Tibial artery (tissue), 4 donors: ENCODE data around the gene KLHL35.

Source experiments
- DNase-seq, 2 donors: peaks; one replicate each; pipeline ENCODE4 v3.0.0-alpha.2; 2019
- H3K27ac ChIP-seq, 2 donors: fragments of 200-600 bp; sonication (generic) in 1 of 2; 1 replicate in 1 of 2; 2 replicates in 1 of 2; pipeline ENCODE4 v1.5.1; 2018 to 2019; ENCODE audit warnings: mild to moderate bottlenecking in 1 of 2
- H3K27me3 ChIP-seq, 2 donors: fragments of 200-600 bp; sonication (generic) in 1 of 2; one replicate each; pipeline versions ENCODE4 v1.5.1 to v1.6.0; 2016 to 2019
- H3K36me3 ChIP-seq, 3 donors: fragments of 200-600 bp; sonication (generic) in 2 of 3; one replicate each; pipeline ENCODE4 v1.5.1; 2016 to 2019; ENCODE audit warnings: mild to moderate bottlenecking in 2 of 3
- H3K4me1 ChIP-seq, 4 donors: fragments of 200-600 bp; sonication (generic) in 2 of 4; 1 replicate in 3 of 4; 2 replicates in 1 of 4; pipeline ENCODE4 v1.5.1; 2016 to 2019
- H3K4me3 ChIP-seq, 2 donors: fragments of 200-600 bp; sonication (generic) in 1 of 2; 1 replicate in 1 of 2; 2 replicates in 1 of 2; pipeline ENCODE4 v1.5.1; 2018 to 2019; ENCODE audit warnings: mild to moderate bottlenecking in 2 of 2
- H3K9me3 ChIP-seq, 3 donors: fragments of 200-600 bp; sonication (generic) in 1 of 3; one replicate each; pipeline ENCODE4 v1.5.1; 2016 to 2019
- intact Hi-C: fragments of 100-400 bp; cut with DNase I; formaldehyde crosslinking; loops from one replicate; pipeline ENCODE4 v1.15.0; 2023; ENCODE audit warnings: low total_unique reads
- TF ChIP-seq, protein P1 (sequence below), 2 experiments: fragments of 200-600 bp in 1 of 2; fragments of 450-650 bp in 1 of 2; IDR thresholded peaks; one replicate each; pipeline ENCODE4 v1.5.1; 2017 to 2019; ENCODE audit warnings: antibody characterized with exemption in 2 of 2, mild to moderate bottlenecking in 1 of 2, moderate library complexity in 1 of 2

Gene KLHL35

DNA sequence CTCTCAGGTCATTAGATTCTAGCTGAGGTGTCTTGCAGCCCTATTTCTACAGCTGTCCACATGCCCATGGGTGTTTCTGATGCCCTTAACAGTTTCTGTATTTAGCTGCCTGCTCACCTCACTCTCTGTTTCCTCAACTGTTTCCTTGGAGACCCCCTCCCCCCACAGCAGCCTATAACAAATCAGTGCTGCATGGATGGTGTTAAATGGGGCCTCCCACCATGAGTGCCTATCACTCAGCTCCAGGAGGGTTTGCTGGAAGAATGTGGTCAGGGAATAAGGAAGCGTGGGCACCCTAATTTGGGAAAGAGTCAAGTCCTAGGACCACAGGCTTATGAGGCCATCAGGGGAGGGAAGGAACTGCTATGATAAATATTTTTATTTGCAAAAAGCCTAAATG lies 8.6 kb downstream of the KLHL35 start:
- Histone ChIP-seq H3K9me3 (peaks cover 0 to 3% (median 0%) of the 10 kb centered on the region in 3 donors), H3K36me3 (peaks cover 0 to 27% (median 14%) of the 10 kb centered on the region in 3 donors), H3K4me1 (peaks cover 0 to 22% (median 6%) of the 10 kb centered on the region in 4 donors), H3K27ac (no peak overlapping the region), H3K4me3 (no peak overlapping the region), H3K27me3 (no peaks in the 10 kb centered on the region)
- intact Hi-C loops = no loop called here
- TF ChIP-seq, protein P1, sequence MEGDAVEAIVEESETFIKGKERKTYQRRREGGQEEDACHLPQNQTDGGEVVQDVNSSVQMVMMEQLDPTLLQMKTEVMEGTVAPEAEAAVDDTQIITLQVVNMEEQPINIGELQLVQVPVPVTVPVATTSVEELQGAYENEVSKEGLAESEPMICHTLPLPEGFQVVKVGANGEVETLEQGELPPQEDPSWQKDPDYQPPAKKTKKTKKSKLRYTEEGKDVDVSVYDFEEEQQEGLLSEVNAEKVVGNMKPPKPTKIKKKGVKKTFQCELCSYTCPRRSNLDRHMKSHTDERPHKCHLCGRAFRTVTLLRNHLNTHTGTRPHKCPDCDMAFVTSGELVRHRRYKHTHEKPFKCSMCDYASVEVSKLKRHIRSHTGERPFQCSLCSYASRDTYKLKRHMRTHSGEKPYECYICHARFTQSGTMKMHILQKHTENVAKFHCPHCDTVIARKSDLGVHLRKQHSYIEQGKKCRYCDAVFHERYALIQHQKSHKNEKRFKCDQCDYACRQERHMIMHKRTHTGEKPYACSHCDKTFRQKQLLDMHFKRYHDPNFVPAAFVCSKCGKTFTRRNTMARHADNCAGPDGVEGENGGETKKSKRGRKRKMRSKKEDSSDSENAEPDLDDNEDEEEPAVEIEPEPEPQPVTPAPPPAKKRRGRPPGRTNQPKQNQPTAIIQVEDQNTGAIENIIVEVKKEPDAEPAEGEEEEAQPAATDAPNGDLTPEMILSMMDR (IDR thresholded peaks at IDR 0.05) = no peak
- DNase-seq = no peak

DNA sequence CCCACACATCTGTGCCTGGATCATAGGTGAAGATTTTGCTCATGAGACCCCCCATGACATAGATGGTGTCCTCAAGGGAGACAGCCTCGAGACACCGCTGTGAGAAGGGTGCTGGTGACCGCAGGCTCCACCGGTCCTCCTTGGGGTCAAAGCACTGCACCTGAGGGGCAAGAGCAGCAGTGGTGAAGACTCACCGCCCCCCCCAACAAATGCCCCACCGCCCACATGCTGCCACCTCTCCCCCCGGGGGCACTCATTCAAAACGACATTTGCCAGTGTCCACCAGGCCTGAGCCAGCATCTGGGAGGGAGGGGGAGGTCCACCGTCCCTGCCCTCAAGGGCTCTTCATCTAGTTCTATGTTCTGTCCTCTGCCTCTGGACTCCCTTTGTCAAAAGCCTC lies 9.3 kb downstream of the KLHL35 start:
- no peaks in the 10 kb centered on the region for H3K9me3 ChIP-seq
- no peak for DNase-seq
- no peak overlapping the region for H3K27ac ChIP-seq
- no peaks in the 10 kb centered on the region for H3K27me3 ChIP-seq
- intact Hi-C loops = no loop called here
- TF ChIP-seq, protein P1 (IDR thresholded peaks at IDR 0.05) = no peak
- H3K4me1 ChIP-seq = peaks cover 0 to 23% (median 12%) of the 10 kb centered on the region in 4 donors
- H3K36me3 ChIP-seq = peaks cover 0 to 27% (median 14%) of the 10 kb centered on the region in 3 donors
- no peak overlapping the region for H3K4me3 ChIP-seq

DNA sequence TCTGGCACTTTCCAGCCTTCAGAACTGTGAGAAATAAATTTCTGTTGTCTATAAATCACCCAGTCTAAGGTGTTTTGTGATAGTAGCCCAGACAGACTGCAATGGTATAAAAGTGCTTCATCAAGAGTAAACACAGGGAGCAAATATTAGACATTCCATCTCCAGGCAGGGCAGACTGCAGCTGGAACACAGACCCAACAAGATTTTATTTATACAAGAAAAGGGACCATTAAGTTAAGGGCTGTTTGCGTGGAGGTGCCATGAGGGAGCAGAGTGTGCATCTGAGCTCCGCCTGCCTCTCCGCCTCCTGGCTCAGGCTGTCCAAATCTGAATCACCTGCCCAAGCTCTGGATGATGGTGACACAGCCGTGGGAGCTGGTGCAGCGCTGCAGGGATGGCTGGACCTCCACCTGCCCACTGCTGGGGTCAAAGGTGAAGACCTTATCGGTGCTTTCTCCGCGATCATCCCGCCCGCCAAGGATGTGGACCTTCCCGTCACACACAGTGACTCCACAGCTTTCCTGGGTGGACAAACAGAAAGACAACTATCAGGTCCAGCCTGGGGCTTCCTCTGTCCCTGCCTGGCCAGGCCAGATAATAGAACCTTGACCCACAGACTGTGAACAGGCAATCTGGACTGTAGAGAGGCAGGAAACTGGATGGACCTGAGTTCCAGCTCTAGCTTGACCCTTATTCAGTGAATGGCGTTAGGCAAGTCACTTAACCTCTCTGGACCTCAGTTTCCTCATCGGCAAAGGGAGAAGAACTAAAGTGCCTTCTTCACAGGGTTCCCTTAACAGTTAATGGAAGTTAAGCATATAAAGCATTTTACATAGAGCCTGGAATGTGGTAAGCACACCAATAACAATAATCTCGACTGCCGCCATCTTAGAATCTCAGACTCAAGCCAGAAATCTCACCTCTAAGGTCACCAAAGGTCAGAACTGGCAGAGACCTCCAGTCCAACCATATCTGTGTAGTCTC lies 10.5 kb downstream of the KLHL35 start:
- Histone ChIP-seq H3K27ac (no peak overlapping the region), H3K27me3 (no peaks in the 10 kb centered on the region), H3K4me1 (peaks cover 0 to 27% (median 15%) of the 10 kb centered on the region in 4 donors), H3K36me3 (peaks cover 0 to 27% (median 14%) of the 10 kb centered on the region in 3 donors), H3K4me3 (no peak overlapping the region), H3K9me3 (no peaks in the 10 kb centered on the region)
- DNase-seq = no peak
- TF ChIP-seq, protein P1 (IDR thresholded peaks at IDR 0.05) = no peak
- intact Hi-C loops = no loop called here

DNA sequence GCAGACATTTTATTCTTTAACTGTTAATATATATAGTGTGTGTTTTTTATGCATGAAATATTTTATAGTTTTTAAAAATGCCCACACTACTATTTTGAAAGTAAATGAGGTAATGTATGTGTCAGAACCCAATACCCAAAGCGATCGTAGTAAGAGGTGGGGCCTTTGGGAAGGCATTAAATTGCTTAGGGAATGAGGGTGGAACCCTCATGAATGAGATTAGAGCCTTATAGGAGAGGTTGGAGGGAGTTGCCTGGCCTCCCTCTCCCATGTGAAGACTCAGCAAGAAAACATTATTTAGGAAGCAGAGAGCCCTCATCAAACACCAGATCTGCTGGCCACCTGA lies 11.1 kb downstream of the KLHL35 start:
- no peaks in the 10 kb centered on the region for H3K9me3 ChIP-seq
- H3K4me1 ChIP-seq = peaks cover 0 to 25% (median 15%) of the 10 kb centered on the region in 4 donors
- DNase-seq = no peak
- peaks cover 0 to 32% (median 14%) of the 10 kb centered on the region in 3 donors for H3K36me3 ChIP-seq
- H3K4me3 ChIP-seq = no peak overlapping the region
- intact Hi-C loops = no loop called here
- TF ChIP-seq, protein P1 (IDR thresholded peaks at IDR 0.05) = no peak
- H3K27ac ChIP-seq = no peak overlapping the region
- H3K27me3 ChIP-seq = no peaks in the 10 kb centered on the region

DNA sequence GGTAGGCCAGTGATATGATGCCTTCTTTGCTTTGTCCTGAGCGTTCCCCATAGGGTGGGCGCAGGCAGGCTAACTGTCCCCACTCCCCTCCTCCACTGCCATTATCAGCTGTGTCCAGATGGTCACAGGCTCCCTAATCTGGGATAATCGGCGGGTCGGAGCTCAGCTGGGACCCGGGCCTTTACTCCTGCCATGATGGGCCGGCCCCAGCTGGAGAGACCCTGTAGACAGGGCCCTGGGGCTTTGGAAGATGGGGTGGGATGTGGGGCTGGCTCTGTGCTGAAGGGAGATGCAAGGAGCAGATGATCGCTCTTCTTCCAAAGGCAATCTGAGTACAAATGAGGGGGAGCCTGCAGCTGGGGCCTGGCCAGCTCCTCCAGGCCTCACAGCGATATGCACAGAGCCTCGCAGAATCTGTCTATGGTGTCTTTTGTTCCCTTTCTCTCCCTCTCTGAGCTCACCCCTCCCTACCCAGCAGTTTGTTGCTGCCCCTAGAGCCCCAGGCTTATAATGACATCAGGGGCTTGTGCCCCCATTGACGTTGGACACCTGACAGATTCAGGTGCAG lies 11.9 kb downstream of the KLHL35 start:
- peaks cover 0 to 32% (median 14%) of the 10 kb centered on the region in 3 donors for H3K36me3 ChIP-seq
- peaks cover 0 to 25% (median 15%) of the 10 kb centered on the region in 4 donors for H3K4me1 ChIP-seq
- H3K27me3 ChIP-seq = no peaks in the 10 kb centered on the region
- no peak for DNase-seq
- no peaks in the 10 kb centered on the region for H3K9me3 ChIP-seq
- no peak overlapping the region for H3K4me3 ChIP-seq
- no peak overlapping the region for H3K27ac ChIP-seq
- TF ChIP-seq, protein P1 (IDR thresholded peaks at IDR 0.05) = no peak
- intact Hi-C loops = no loop called here
